Natural killer cell (primary cell): ENCODE results near the gene STARD13. TPM values are rescaled to one million over a fixed set of nuclear protein-coding genes. Genes with fewer than 3 reads are reported as not detected.

ENCODE experiments used
- ATAC-seq, 3 donors: fragments of 150-1000 bp in 2 of 3; fragments of 200-7000 bp in 1 of 3; cut with Tn5 transposase; 1 replicate in 1 of 3; 2 replicates in 2 of 3; pipeline ENCODE4 v1.10.0; 2021; ENCODE audit warnings: mild to moderate bottlenecking in 2 of 3, moderate library complexity in 2 of 3
- DNase-seq, 2 donors: peaks; one replicate each; pipeline versions ENCODE4 v3.0.0 to v3.0.0-alpha.2; 2013 to 2021; ENCODE audit warnings: mixed read lengths in 1 of 2
- H3K27ac ChIP-seq: one replicate; pipeline ENCODE4 v1.5.1; 2013; ENCODE audit warnings: mild to moderate bottlenecking, low read length
- H3K27me3 ChIP-seq: one replicate; pipeline ENCODE4 v1.6.1; 2013; ENCODE audit warnings: low read length; ENCODE audit not compliant: control insufficient read depth, insufficient read depth
- H3K36me3 ChIP-seq: one replicate; pipeline ENCODE4 v1.6.1; 2013; ENCODE audit warnings: low read length; ENCODE audit not compliant: control insufficient read depth, insufficient read depth
- H3K4me1 ChIP-seq: one replicate; pipeline ENCODE4 v1.6.1; 2013; ENCODE audit warnings: low read length; ENCODE audit not compliant: control insufficient read depth, insufficient read depth
- H3K4me3 ChIP-seq: one replicate; pipeline ENCODE4 v1.5.1; 2013; ENCODE audit warnings: low read length
- H3K9me3 ChIP-seq: one replicate; pipeline ENCODE4 v1.6.1; 2013; ENCODE audit warnings: low read length; ENCODE audit not compliant: control insufficient read depth, insufficient read depth
- H3K27ac Mint-ChIP-seq, 2 donors: one replicate each; pipeline ENCODE4 v1.8.0; 2022; ENCODE audit warnings: mild to moderate bottlenecking in 2 of 2, mixed read lengths in 2 of 2, moderate library complexity in 1 of 2
- H3K27me3 Mint-ChIP-seq, 2 donors: one replicate each; pipeline ENCODE4 v1.8.0; 2022; ENCODE audit warnings: low read depth in 2 of 2, mixed read lengths in 2 of 2
- H3K36me3 Mint-ChIP-seq: one replicate; pipeline ENCODE4 v1.8.0; 2022; ENCODE audit warnings: mixed read lengths
- H3K4me1 Mint-ChIP-seq, 2 donors: one replicate each; pipeline ENCODE4 v1.8.0; 2022; ENCODE audit warnings: mixed read lengths in 2 of 2
- H3K4me3 Mint-ChIP-seq: one replicate; pipeline ENCODE4 v1.8.0; 2022; ENCODE audit warnings: mild to moderate bottlenecking, moderate library complexity, mixed read lengths
- H3K9me3 Mint-ChIP-seq, 2 donors: one replicate each; pipeline ENCODE4 v1.8.0; 2022; ENCODE audit warnings: mixed read lengths in 2 of 2
- CTCF ChIP-seq: fragments of 200-600 bp; IDR thresholded peaks from one replicate; pipeline ENCODE4 v1.8.0; 2022; ENCODE audit warnings: antibody characterized with exemption
- WGBS: methylation state at CpG from one replicate; pipeline ENCODE4 v1.1.7; 2013; ENCODE audit warnings: missing lambda C conversion rate; ENCODE audit not compliant: insufficient coverage; 5-methylcytosine and 5-hydroxymethylcytosine counted together
- intact Hi-C: fragments of 100-400 bp; cut with micrococcal nuclease; formaldehyde crosslinking; loops from one replicate; pipeline ENCODE4 v1.14.2; 2022
- total RNA-seq, 4 donors: library from RNA; stranded (reverse); fragments of 120-200 nt in 1 of 4; gene quantifications; one replicate each; pipeline versions ENCODE4 v1.2.3 to v1.2.4, GENCODE V29; 2013 to 2022

Gene STARD13
- total RNA-seq, 3 donors from 2014 or later (not counting 1 experiment from before 2014, with no cell fraction given) = not detected

GRCh38 chr13:33089311-33089710 is 196.2 kb downstream of the STARD13 start:
- no peak overlapping the region for H3K27ac Mint-ChIP-seq
- H3K36me3 Mint-ChIP-seq = no peaks in the 10 kb centered on the region
- H3K27me3 ChIP-seq = no peaks in the 10 kb centered on the region
- peaks cover 0 to 7% of the 10 kb centered on the region in 2 donors for H3K27me3 Mint-ChIP-seq
- H3K36me3 ChIP-seq = no peaks in the 10 kb centered on the region
- no peak overlapping the region for H3K27ac ChIP-seq
- no peak overlapping the region for H3K4me3 ChIP-seq
- 93% methylated on average over 3 of the region's 3 CpGs for WGBS
- ATAC-seq (no peak), DNase-seq (no peak)
- H3K9me3 ChIP-seq = no peaks in the 10 kb centered on the region
- intact Hi-C loops = no loop called here
- peaks cover 0 to 6% of the 10 kb centered on the region in 2 donors for H3K9me3 Mint-ChIP-seq
- no peak for TF ChIP-seq CTCF
- H3K4me3 Mint-ChIP-seq = no peak overlapping the region
- H3K4me1 Mint-ChIP-seq = no peaks in the 10 kb centered on the region
- H3K4me1 ChIP-seq = no peaks in the 10 kb centered on the region

- Histone ChIP-seq H3K9me3 (no peaks in the 10 kb centered on the region), H3K27ac (no peak overlapping the region), H3K27me3 (no peaks in the 10 kb centered on the region), H3K4me1 (no peaks in the 10 kb centered on the region), H3K4me3 (no peak overlapping the region), H3K36me3 (no peaks in the 10 kb centered on the region)
- Mint-ChIP-seq H3K9me3 (peaks cover 0 to 4% of the 10 kb centered on the region in 2 donors), H3K27ac (no peak overlapping the region), H3K4me3 (no peak overlapping the region), H3K27me3 (peaks cover 0 to 7% of the 10 kb centered on the region in 2 donors), H3K4me1 (no peaks in the 10 kb centered on the region), H3K36me3 (no peaks in the 10 kb centered on the region)
- intact Hi-C loops = no loop called here
- ATAC-seq (no peak), DNase-seq (no peak)
- no peak for TF ChIP-seq CTCF
- WGBS = no CpG with 5 or more reads among the region's 3 CpGs
Observed at GRCh38 chr13:33087790-33088189, 197.8 kb downstream of the STARD13 start.

GRCh38 chr13:33087091-33087490 is 198.5 kb downstream of the STARD13 start:
- no peak for DNase-seq
- H3K36me3 ChIP-seq = no peaks in the 10 kb centered on the region
- Mint-ChIP-seq H3K4me1 (no peaks in the 10 kb centered on the region), H3K27ac (no peak overlapping the region), H3K36me3 (no peaks in the 10 kb centered on the region), H3K4me3 (no peak overlapping the region), H3K9me3 (peaks cover 0 to 4% of the 10 kb centered on the region in 2 donors), H3K27me3 (peaks cover 0 to 7% of the 10 kb centered on the region in 2 donors)
- no peak for ATAC-seq
- intact Hi-C loops = no loop called here
- H3K9me3 ChIP-seq = no peaks in the 10 kb centered on the region
- no peaks in the 10 kb centered on the region for H3K4me1 ChIP-seq
- no peak overlapping the region for H3K4me3 ChIP-seq
- no peaks in the 10 kb centered on the region for H3K27me3 ChIP-seq
- 83% methylated on average over 9 of the region's 9 CpGs for WGBS
- no peak for TF ChIP-seq CTCF
- H3K27ac ChIP-seq = no peak overlapping the region

GRCh38 chr13:33083054-33083453 is 202.5 kb downstream of the STARD13 start:
- no peak overlapping the region for H3K27ac Mint-ChIP-seq
- peaks cover 0 to 2% of the 10 kb centered on the region in 2 donors for H3K27me3 Mint-ChIP-seq

More at GRCh38 chr13:33083054-33083453, 202.5 kb downstream of the STARD13 start:
- DNase-seq (no peak), ATAC-seq (no peak)
- Mint-ChIP-seq H3K4me1 (no peaks in the 10 kb centered on the region), H3K36me3 (no peaks in the 10 kb centered on the region), H3K4me3 (no peak overlapping the region), H3K9me3 (peaks cover 0 to 2% of the 10 kb centered on the region in 2 donors)
- no peak overlapping the region for H3K27ac ChIP-seq
- no peak for TF ChIP-seq CTCF
- no peaks in the 10 kb centered on the region for H3K4me1 ChIP-seq
- H3K4me3 ChIP-seq = no peak overlapping the region
- intact Hi-C loops = no loop called here
- no peaks in the 10 kb centered on the region for H3K9me3 ChIP-seq
- no peaks in the 10 kb centered on the region for H3K27me3 ChIP-seq
- H3K36me3 ChIP-seq = no peaks in the 10 kb centered on the region
- no CpG with 5 or more reads among the region's 1 CpG for WGBS
